Measurements from ENCODE around the gene CPE.
"Not testable (repeated sequence)": the region's sequence is repeated elsewhere in the genome, so short reads cannot be mapped to it uniquely, and the experiment has no call there.

CPE gene

GRCh38 chr4:165335163-165335703 is 43.6 kb upstream of the CPE start:
- no peak for DNase-seq (ENCODE audit: low read depth, low spot score)
- in situ Hi-C loops (cut with HindIII; ENCODE audit: low sequenced_read_pairs) = no loop called here
- H3K4me3 ChIP-seq (ENCODE audit: low read depth, low read length) = no peak overlapping the region
- TF ChIP-seq CTCF (IDR thresholded peaks at IDR 0.05; ENCODE audit: low read depth, low read length) = no peak

DNA sequence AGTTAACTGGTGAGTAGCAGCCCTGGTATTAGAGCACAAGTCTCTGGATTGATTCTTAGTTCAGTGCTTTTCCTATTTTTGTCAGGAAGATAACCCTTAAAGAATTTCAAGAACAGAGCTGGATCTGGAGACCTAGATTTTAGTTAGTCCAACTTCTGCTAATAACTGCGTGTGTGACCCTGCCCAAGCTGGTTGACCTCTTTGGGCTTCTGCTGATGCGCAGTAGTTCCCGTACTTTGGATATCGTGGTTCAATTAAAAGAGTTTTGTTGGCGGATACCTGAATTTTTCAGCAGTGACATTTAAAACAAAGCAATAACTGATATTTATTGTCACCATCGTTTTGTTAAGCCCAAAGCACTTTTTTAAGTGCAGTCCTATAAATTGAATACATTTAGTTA is 42.1 kb upstream of the CPE start:
- no peak overlapping the region for H3K4me3 ChIP-seq (ENCODE audit: low read depth, low read length)
- DNase-seq (ENCODE audit: low read depth, low spot score) = no peak
- TF ChIP-seq CTCF (IDR thresholded peaks at IDR 0.05; ENCODE audit: low read depth, low read length) = no peak
- in situ Hi-C loops (cut with HindIII; ENCODE audit: low sequenced_read_pairs) = no loop called here

- DNase-seq (ENCODE audit: low read depth, low spot score); H3K4me3 ChIP-seq (ENCODE audit: low read depth, low read length); in situ Hi-C loops (cut with HindIII; ENCODE audit: low sequenced_read_pairs): not testable (repeated sequence)
Measured at GRCh38 chr4:165342340-165342739, 36.5 kb upstream of the CPE start.

DNA sequence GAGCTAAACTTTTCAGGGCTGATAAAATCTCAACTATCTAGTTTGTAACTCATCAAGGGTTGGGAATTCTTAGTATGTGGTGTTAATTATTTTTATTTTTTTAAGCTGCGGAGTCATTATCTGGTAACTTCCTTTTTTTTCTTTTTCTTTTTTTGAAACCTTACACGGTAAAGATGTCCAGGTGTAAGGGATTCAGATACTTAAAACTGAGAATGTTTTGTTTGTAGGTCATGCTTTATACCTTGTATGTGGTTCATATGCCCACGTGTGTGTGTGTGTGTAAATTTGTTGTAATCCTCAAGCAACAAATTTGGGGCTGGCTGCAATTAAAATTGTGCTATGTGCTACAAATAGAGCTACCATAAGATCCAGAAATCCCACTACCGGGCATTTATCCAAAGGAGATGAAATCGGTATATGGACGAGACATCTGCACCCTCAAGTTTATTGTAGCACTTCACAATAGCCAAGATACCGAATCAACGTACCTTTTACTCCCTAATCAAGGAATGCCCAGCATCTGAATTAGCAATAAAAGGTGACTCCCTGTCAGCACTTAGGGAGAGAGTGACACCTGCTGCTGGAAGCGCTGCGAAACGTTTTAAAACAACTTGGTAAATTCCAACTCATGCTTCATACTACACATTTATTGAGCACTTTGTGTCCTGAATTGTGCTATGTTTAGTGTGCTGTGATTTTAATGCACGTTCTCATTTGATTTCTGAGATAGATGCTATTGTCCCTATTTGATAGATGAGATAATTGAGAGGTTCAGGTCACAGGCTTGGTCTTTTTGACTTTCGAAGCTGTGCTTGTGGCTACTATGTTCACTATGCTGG is 35.2 kb upstream of the CPE start:
- peak; percentile 31 for DNase-seq (ENCODE audit: low read depth, low spot score)
- TF ChIP-seq CTCF (IDR thresholded peaks at IDR 0.05; ENCODE audit: low read depth, low read length) = peak; percentile 42
- no peak overlapping the region for H3K4me3 ChIP-seq (ENCODE audit: low read depth, low read length)
- in situ Hi-C loops (cut with HindIII; ENCODE audit: low sequenced_read_pairs) = no loop called here

GRCh38 chr4:165345666-165346417 is 33.0 kb upstream of the CPE start:
- in situ Hi-C loops (cut with HindIII; ENCODE audit: low sequenced_read_pairs) = no loop called here
- TF ChIP-seq CTCF (IDR thresholded peaks at IDR 0.05; ENCODE audit: low read depth, low read length) = peak; percentile 32
- peak; percentile 15 for DNase-seq (ENCODE audit: low read depth, low spot score)
- H3K4me3 ChIP-seq (ENCODE audit: low read depth, low read length) = no peak overlapping the region

DNA sequence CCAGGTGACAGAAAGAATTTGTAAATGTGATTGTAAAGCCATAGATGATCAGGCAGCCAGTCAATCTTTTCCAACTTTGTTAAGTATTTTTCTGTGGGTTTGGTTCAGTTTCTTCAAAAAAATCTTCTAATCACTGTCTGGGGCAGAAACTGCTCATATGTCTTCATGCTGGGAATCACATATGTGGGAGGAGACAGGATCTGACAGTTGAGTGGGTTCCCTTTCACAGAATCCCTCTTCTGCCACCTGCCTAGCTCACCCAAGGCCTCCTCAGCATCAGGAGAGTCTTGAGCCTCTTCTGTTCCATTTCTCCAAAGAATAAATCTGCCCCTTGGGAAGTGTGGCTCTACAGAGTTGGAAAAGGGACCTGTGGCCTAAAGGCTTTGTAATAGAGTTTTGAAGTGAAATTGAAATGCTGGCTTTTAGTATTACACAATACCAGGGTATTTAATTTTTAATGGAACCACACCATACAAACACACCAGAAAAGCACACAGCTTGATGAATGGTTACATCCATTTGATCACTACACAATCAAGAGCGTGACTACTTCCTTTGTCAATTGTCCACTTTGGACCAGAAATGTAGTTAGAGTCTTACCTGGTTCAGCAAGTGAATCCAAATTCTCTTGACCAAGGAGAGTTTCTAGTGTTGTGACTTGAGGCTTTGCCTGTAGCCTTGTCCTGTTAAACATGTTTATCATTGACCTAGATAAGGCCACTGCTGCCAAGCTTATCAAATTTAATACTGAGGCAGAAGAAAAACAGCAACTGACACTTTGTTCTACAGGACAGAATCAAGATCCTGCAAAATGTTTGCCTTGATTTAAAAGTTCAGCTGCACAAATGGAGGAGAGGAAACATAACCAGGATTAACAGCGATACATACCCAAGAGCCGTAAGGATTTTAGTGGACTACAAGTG is 30.9 kb upstream of the CPE start:
- DNase-seq (ENCODE audit: low read depth, low spot score) = no peak

More for the DNA sequence above, 30.9 kb upstream of the CPE start:
- in situ Hi-C loops (cut with HindIII; ENCODE audit: low sequenced_read_pairs) = no loop called here
- TF ChIP-seq CTCF (IDR thresholded peaks at IDR 0.05; ENCODE audit: low read depth, low read length) = no peak
- H3K4me3 ChIP-seq (ENCODE audit: low read depth, low read length) = no peak overlapping the region

All from astrocyte of the spinal cord (primary cell).